HG03039 (cell line): ENCODE measurements around the gene LRRTM3.

ENCODE experiments used
- ATAC-seq: cut with Tn5 transposase; IDR thresholded peaks from one replicate; pipeline ENCODE4 v1.9.1; 2021; ENCODE audit warnings: mild to moderate bottlenecking, moderate library complexity; ENCODE audit not compliant: unreplicated experiment

The LRRTM3 gene

GRCh38 chr10:67015225-67015624 is 89.4 kb downstream of the LRRTM3 start:
- no peak for ATAC-seq

GRCh38 chr10:67017218-67017617 is 91.4 kb downstream of the LRRTM3 start:
- ATAC-seq: no peak

- no peak for ATAC-seq
Observed at GRCh38 chr10:67022099-67022498, 96.3 kb downstream of the LRRTM3 start.

GRCh38 chr10:67033878-67034277 is 108.0 kb downstream of the LRRTM3 start:
- ATAC-seq: no peak

GRCh38 chr10:67036808-67037207 is 111.0 kb downstream of the LRRTM3 start:
- no peak for ATAC-seq

GRCh38 chr10:67043041-67043440 is 117.2 kb downstream of the LRRTM3 start:
- no peak for ATAC-seq

GRCh38 chr10:67045404-67045803 is 119.6 kb downstream of the LRRTM3 start:
- no peak for ATAC-seq

GRCh38 chr10:67046507-67046906 is 120.7 kb downstream of the LRRTM3 start:
- ATAC-seq: no peak

GRCh38 chr10:67049988-67050387 is 124.2 kb downstream of the LRRTM3 start:
- ATAC-seq: no peak

- ATAC-seq: no peak
Observed at GRCh38 chr10:67050415-67050814, 124.6 kb downstream of the LRRTM3 start.

GRCh38 chr10:67072654-67073053 is 146.8 kb downstream of the LRRTM3 start:
- ATAC-seq: no peak

- ATAC-seq: no peak
Observed at GRCh38 chr10:67075491-67075971, 149.7 kb downstream of the LRRTM3 start.

GRCh38 chr10:67076144-67076543 is 150.3 kb downstream of the LRRTM3 start:
- ATAC-seq: no peak

GRCh38 chr10:67077376-67077775 is 151.5 kb downstream of the LRRTM3 start:
- no peak for ATAC-seq

GRCh38 chr10:67079126-67079525 is 153.3 kb downstream of the LRRTM3 start:
- ATAC-seq: no peak

- no peak for ATAC-seq
Observed at GRCh38 chr10:67086327-67087134, 160.7 kb downstream of the LRRTM3 start.

- ATAC-seq: no peak
Observed at GRCh38 chr10:67087135-67087425, 161.2 kb downstream of the LRRTM3 start.

GRCh38 chr10:67088036-67088435 is 162.2 kb downstream of the LRRTM3 start:
- no peak for ATAC-seq

- ATAC-seq: no peak
Observed at GRCh38 chr10:67095531-67095930, 169.7 kb downstream of the LRRTM3 start.

- no peak for ATAC-seq
Observed at GRCh38 chr10:67098461-67098860, 172.6 kb downstream of the LRRTM3 start.

GRCh38 chr10:67100951-67101350 is 175.1 kb downstream of the LRRTM3 start:
- no peak for ATAC-seq

- no peak for ATAC-seq
Observed at GRCh38 chr10:67107670-67108069, 181.8 kb downstream of the LRRTM3 start.

GRCh38 chr10:67110286-67110685 is 184.4 kb downstream of the LRRTM3 start:
- ATAC-seq: no peak
